Measurements from ENCODE around the gene BCL2L11.

Gene BCL2L11

DNA sequence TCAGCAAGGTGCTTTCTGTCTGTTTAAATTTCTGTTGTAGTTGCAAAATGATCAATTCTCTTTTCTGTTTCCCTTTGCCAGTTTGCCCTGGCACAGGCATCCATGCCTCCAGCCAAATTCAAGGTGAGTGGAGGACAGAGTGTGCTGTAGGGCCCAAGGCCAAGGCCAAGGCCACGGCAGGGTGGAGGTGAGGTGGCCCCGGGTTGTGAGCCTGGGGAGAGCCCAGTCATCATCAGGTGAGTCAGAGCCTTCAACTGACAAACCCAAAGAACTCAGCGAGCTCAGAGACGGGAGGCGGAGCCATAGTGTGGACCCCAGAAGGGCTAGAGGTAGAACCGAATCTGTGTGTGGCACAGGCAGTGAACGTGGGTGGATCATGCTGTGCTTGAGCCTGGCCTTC, 55.7 kb downstream of the BCL2L11 start:
- no peak overlapping the region for H3K27ac ChIP-seq (ENCODE audit: low read length)
- no peak for DNase-seq (ENCODE audit: low read depth, low spot score)
- no peaks in the 10 kb centered on the region for H3K9me3 ChIP-seq (ENCODE audit: control insufficient read depth, insufficient read depth, low read length)
- no CpG with 5 or more reads among the region's 7 CpGs for WGBS (ENCODE audit: insufficient coverage, insufficient read length)
- no peaks in the 10 kb centered on the region for H3K36me3 ChIP-seq (ENCODE audit: control insufficient read depth, insufficient read depth, low read length)
- no peaks in the 10 kb centered on the region for H3K4me1 ChIP-seq (ENCODE audit: control insufficient read depth, insufficient read depth, low read length)
- no peaks in the 10 kb centered on the region for H3K27me3 ChIP-seq (ENCODE audit: control insufficient read depth, insufficient read depth, low read length)
- no peak overlapping the region for H3K4me3 ChIP-seq (ENCODE audit: low read length)

- Histone ChIP-seq H3K27me3 (ENCODE audit: control insufficient read depth, insufficient read depth, low read length) (no peaks in the 10 kb centered on the region), H3K27ac (ENCODE audit: low read length) (no peak overlapping the region), H3K4me3 (ENCODE audit: low read length) (no peak overlapping the region), H3K9me3 (ENCODE audit: control insufficient read depth, insufficient read depth, low read length) (no peaks in the 10 kb centered on the region), H3K36me3 (ENCODE audit: control insufficient read depth, insufficient read depth, low read length) (no peaks in the 10 kb centered on the region), H3K4me1 (ENCODE audit: control insufficient read depth, insufficient read depth, low read length) (no peaks in the 10 kb centered on the region)
- WGBS (ENCODE audit: insufficient coverage, insufficient read length), result no CpG with 5 or more reads among the region's 4 CpGs
- DNase-seq (ENCODE audit: low read depth, low spot score), result no peak
These were observed 56.2 kb downstream of the BCL2L11 start for GRCh38 chr2:111176867-111177266.

GRCh38 chr2:111178296-111178695, 57.6 kb downstream of the BCL2L11 start:
- Histone ChIP-seq H3K27ac (ENCODE audit: low read length) (no peak overlapping the region), H3K4me3 (ENCODE audit: low read length) (no peak overlapping the region), H3K36me3 (ENCODE audit: control insufficient read depth, insufficient read depth, low read length) (no peaks in the 10 kb centered on the region), H3K4me1 (ENCODE audit: control insufficient read depth, insufficient read depth, low read length) (no peaks in the 10 kb centered on the region), H3K9me3 (ENCODE audit: control insufficient read depth, insufficient read depth, low read length) (no peaks in the 10 kb centered on the region), H3K27me3 (ENCODE audit: control insufficient read depth, insufficient read depth, low read length) (no peaks in the 10 kb centered on the region)
- no peak for DNase-seq (ENCODE audit: low read depth, low spot score)
- WGBS (ENCODE audit: insufficient coverage, insufficient read length), result no CpG with 5 or more reads among the region's 4 CpGs

- Histone ChIP-seq H3K27ac (ENCODE audit: low read length) (no peak overlapping the region), H3K27me3 (ENCODE audit: control insufficient read depth, insufficient read depth, low read length) (no peaks in the 10 kb centered on the region), H3K4me3 (ENCODE audit: low read length) (no peak overlapping the region), H3K36me3 (ENCODE audit: control insufficient read depth, insufficient read depth, low read length) (no peaks in the 10 kb centered on the region), H3K4me1 (ENCODE audit: control insufficient read depth, insufficient read depth, low read length) (no peaks in the 10 kb centered on the region), H3K9me3 (ENCODE audit: control insufficient read depth, insufficient read depth, low read length) (no peaks in the 10 kb centered on the region)
- DNase-seq (ENCODE audit: low read depth, low spot score), result no peak
- WGBS (ENCODE audit: insufficient coverage, insufficient read length), result no CpG with 5 or more reads among the region's 5 CpGs
These were observed 58.2 kb downstream of the BCL2L11 start for GRCh38 chr2:111178730-111179405.

DNA sequence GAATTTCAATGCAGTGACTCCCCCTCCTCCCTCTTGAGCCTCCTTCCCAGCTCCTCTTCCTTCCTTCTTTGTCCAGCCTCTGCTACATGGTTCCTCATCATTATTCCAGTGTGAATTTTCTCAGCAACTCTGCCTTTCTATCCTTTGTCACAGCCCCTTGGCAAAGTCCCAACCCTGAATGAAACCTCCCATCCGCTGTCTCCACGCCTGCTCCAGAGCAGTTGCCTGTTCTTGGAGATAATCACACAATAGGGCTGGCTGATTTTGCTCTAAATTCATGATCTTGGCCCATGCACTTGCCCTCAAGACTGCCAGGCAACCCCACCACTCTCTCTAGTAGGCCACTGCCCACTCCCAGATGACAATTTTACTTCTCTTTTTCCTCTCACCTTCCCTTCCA, 61.4 kb downstream of the BCL2L11 start:
- no peak for DNase-seq (ENCODE audit: low read depth, low spot score)
- no peak overlapping the region for H3K27ac ChIP-seq (ENCODE audit: low read length)
- no peaks in the 10 kb centered on the region for H3K4me1 ChIP-seq (ENCODE audit: control insufficient read depth, insufficient read depth, low read length)
- no peaks in the 10 kb centered on the region for H3K36me3 ChIP-seq (ENCODE audit: control insufficient read depth, insufficient read depth, low read length)
- H3K9me3 ChIP-seq (ENCODE audit: control insufficient read depth, insufficient read depth, low read length), result no peaks in the 10 kb centered on the region
- no CpG with 5 or more reads among the region's 2 CpGs for WGBS (ENCODE audit: insufficient coverage, insufficient read length)
- no peak overlapping the region for H3K4me3 ChIP-seq (ENCODE audit: low read length)
- no peaks in the 10 kb centered on the region for H3K27me3 ChIP-seq (ENCODE audit: control insufficient read depth, insufficient read depth, low read length)

- Histone ChIP-seq H3K9me3 (ENCODE audit: control insufficient read depth, insufficient read depth, low read length) (no peaks in the 10 kb centered on the region), H3K27ac (ENCODE audit: low read length) (no peak overlapping the region), H3K4me1 (ENCODE audit: control insufficient read depth, insufficient read depth, low read length) (no peaks in the 10 kb centered on the region), H3K4me3 (ENCODE audit: low read length) (no peak overlapping the region), H3K36me3 (ENCODE audit: control insufficient read depth, insufficient read depth, low read length) (no peaks in the 10 kb centered on the region), H3K27me3 (ENCODE audit: control insufficient read depth, insufficient read depth, low read length) (no peaks in the 10 kb centered on the region)
- WGBS (ENCODE audit: insufficient coverage, insufficient read length), result no CpG with 5 or more reads among the region's 2 CpGs
- no peak for DNase-seq (ENCODE audit: low read depth, low spot score)
These were observed 62.0 kb downstream of the BCL2L11 start for GRCh38 chr2:111182740-111183139.

DNA sequence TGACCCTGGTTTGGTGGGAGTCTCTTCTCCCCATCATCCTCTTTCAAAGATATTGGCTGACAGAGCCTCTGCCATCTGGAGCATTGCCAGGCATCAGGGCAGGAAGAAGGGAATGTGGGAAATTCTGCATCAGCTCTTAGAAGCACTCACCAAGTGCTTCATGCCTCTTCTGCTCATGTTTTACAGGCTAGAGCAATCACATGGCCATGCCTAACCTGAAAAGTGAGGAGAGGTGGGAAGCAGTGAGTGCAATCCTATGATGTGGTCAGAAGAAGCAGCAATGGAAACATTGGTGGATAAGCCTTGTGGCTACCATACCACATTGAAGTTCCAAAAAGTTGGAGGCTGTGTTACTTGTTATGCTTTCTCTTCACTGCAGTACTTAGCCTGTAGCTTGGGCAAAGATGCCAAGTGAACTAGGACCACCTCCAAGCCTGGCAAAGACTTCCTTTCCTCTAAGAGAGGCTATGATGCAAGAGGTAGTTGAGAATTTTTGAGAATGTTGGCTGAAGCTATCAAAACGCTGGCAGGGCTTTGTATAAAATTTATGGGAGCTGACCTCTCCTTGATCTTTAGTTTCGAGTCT, 64.1 kb downstream of the BCL2L11 start:
- Histone ChIP-seq H3K27ac (ENCODE audit: low read length) (no peak overlapping the region), H3K9me3 (ENCODE audit: control insufficient read depth, insufficient read depth, low read length) (no peaks in the 10 kb centered on the region), H3K27me3 (ENCODE audit: control insufficient read depth, insufficient read depth, low read length) (no peaks in the 10 kb centered on the region), H3K4me3 (ENCODE audit: low read length) (no peak overlapping the region), H3K36me3 (ENCODE audit: control insufficient read depth, insufficient read depth, low read length) (no peaks in the 10 kb centered on the region), H3K4me1 (ENCODE audit: control insufficient read depth, insufficient read depth, low read length) (no peaks in the 10 kb centered on the region)
- no peak for DNase-seq (ENCODE audit: low read depth, low spot score)
- WGBS (ENCODE audit: insufficient coverage, insufficient read length), result no CpG with 5 or more reads among the region's 2 CpGs

GRCh38 chr2:111185361-111186022, 64.8 kb downstream of the BCL2L11 start:
- Histone ChIP-seq H3K36me3 (ENCODE audit: control insufficient read depth, insufficient read depth, low read length) (no peaks in the 10 kb centered on the region), H3K4me1 (ENCODE audit: control insufficient read depth, insufficient read depth, low read length) (no peaks in the 10 kb centered on the region), H3K27ac (ENCODE audit: low read length) (no peak overlapping the region), H3K27me3 (ENCODE audit: control insufficient read depth, insufficient read depth, low read length) (no peaks in the 10 kb centered on the region), H3K9me3 (ENCODE audit: control insufficient read depth, insufficient read depth, low read length) (no peaks in the 10 kb centered on the region), H3K4me3 (ENCODE audit: low read length) (no peak overlapping the region)
- no CpG with 5 or more reads among the region's 12 CpGs for WGBS (ENCODE audit: insufficient coverage, insufficient read length)
- DNase-seq (ENCODE audit: low read depth, low spot score), result no peak

DNA sequence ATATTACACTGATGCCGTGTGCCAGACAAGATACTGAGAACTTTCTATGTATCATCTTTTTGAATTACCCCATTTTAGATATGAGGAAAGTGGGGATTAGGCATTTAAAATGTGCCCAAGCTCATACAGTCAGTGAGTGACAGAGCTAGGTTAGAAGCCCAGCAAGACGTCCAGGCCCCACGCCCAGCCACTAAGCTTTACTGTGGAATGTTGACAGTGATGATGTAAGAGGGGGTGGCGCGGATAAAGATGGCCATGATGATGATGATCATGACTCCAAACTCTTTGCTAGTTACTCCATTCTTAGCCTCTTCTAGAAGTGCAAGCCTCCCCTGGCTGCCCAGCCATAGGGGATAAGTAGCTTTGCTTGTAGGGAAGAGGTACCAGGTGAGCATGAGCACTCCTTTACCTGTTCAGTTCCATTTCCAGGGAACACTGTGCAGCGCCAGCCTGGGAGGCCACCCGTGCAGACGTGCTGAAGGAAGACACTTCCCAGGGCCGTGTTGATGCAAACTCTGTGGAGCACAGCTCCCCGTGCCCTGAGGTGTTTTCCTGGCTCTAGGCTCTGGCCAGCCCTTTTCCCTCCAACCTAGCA, 65.5 kb downstream of the BCL2L11 start:
- no CpG with 5 or more reads among the region's 10 CpGs for WGBS (ENCODE audit: insufficient coverage, insufficient read length)
- H3K27me3 ChIP-seq (ENCODE audit: control insufficient read depth, insufficient read depth, low read length), result no peaks in the 10 kb centered on the region
- no peaks in the 10 kb centered on the region for H3K36me3 ChIP-seq (ENCODE audit: control insufficient read depth, insufficient read depth, low read length)
- H3K4me1 ChIP-seq (ENCODE audit: control insufficient read depth, insufficient read depth, low read length), result no peaks in the 10 kb centered on the region
- DNase-seq (ENCODE audit: low read depth, low spot score), result no peak
- no peak overlapping the region for H3K4me3 ChIP-seq (ENCODE audit: low read length)
- no peak overlapping the region for H3K27ac ChIP-seq (ENCODE audit: low read length)
- no peaks in the 10 kb centered on the region for H3K9me3 ChIP-seq (ENCODE audit: control insufficient read depth, insufficient read depth, low read length)

DNA sequence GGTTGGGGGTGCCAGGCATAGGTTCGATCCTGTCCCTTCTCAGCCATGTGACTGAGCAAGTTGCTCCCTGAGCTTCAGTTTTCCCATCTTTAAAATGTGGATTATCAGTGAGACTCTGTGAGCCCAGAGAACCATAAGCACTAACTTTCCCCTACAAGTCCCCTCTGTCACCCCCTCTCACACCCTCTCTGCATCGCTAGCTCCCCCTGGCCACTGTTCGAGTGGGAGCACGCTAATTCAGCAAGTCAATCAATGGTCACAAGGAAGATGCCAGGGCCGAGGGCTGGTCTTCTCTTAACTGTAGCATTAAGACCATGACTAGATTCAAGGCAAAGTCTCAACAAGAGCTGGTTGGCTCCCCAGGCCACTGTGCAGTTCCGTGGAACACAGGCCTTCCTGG, 66.2 kb downstream of the BCL2L11 start:
- no peak for DNase-seq (ENCODE audit: low read depth, low spot score)
- Histone ChIP-seq H3K36me3 (ENCODE audit: control insufficient read depth, insufficient read depth, low read length) (no peaks in the 10 kb centered on the region), H3K27ac (ENCODE audit: low read length) (no peak overlapping the region), H3K9me3 (ENCODE audit: control insufficient read depth, insufficient read depth, low read length) (no peaks in the 10 kb centered on the region), H3K4me1 (ENCODE audit: control insufficient read depth, insufficient read depth, low read length) (no peaks in the 10 kb centered on the region), H3K4me3 (ENCODE audit: low read length) (no peak overlapping the region), H3K27me3 (ENCODE audit: control insufficient read depth, insufficient read depth, low read length) (no peaks in the 10 kb centered on the region)
- no CpG with 5 or more reads among the region's 6 CpGs for WGBS (ENCODE audit: insufficient coverage, insufficient read length)

All from iPS DF 6.9 (cell line).